HG03196 (cell line): ENCODE data around the gene SPATA31A5.
"Not testable (repeated sequence)": the region's sequence is repeated elsewhere in the genome, so short reads cannot be mapped to it uniquely, and the experiment has no call there.

Experiments
- ATAC-seq: cut with Tn5 transposase; IDR thresholded peaks from one replicate; pipeline ENCODE4 v1.9.1; 2021; ENCODE audit not compliant: unreplicated experiment

SPATA31A5 gene

DNA sequence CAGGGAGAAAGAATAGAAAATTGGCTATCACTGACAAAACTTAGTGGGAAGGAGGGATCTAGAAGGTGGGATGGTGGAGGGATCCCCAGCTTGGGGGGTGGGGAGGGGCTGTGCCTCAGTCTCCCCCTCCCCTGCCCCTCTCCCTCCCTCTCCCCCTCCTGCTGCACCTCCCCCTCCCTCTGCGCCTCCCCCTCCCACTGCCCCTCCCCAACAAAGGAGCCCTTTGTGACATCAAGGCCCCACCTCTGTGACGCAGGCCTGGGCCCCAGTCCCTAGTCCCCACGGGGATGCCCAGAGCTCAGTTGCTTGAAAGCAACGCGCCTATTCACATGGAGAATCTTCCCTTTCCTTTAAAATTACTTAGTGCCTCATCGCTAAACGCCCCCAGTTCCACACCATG, at the start of gene SPATA31A5:
Gene SPATA31A5, plus strand, starts transcription at position 301 of the 400 bp plus-strand sequence. Its CDS starts 29 bp downstream, at position 330.
- not testable (repeated sequence) for ATAC-seq

DNA sequence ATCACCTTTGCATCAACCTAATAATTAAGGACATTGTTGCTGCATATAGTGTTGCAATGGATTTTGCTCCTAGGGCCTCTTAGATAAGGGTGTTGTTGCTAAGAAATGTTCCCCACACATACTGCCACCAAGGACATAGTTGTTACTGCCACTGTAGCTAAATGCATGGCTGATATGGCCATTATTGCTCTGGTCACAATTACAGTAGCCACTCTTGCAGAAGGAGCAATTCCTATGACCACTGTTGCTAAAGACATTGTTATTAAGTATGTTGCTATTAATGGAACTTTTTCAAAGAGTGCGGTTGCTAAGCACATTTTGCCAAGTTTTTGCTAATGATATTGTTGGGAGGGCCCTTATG, 48.8 kb downstream of the SPATA31A5 start:
- ATAC-seq = not testable (repeated sequence)

- ATAC-seq = not testable (repeated sequence)
Observed at GRCh38 chr9:60966382-60966781, 52.2 kb downstream of the SPATA31A5 start.
